Ramos (cell line): Measurements from ENCODE around the gene ZNF692.

Source experiments
- in situ Hi-C: fragments of 300-500 bp; cut with MboI; formaldehyde crosslinking; loops from one replicate; pipeline ENCODE4 v1.14.3; 2022; ENCODE audit warnings: low sequenced_read_pairs; ENCODE audit not compliant: unreplicated experiment

The ZNF692 gene

GRCh38 chr1:248850536-248851251, 8.2 kb downstream of the ZNF692 start:
- in situ Hi-C loops = no loop called here

- in situ Hi-C loops = no loop called here
Observed at GRCh38 chr1:248850124-248850523, 8.8 kb downstream of the ZNF692 start.

GRCh38 chr1:248849637-248850036, 9.2 kb downstream of the ZNF692 start:
- in situ Hi-C loops = no loop called here

- in situ Hi-C loops = no loop called here
Observed at GRCh38 chr1:248849152-248849551, 9.7 kb downstream of the ZNF692 start.

- in situ Hi-C loops = no loop called here
Observed at GRCh38 chr1:248848602-248849001, 10.3 kb downstream of the ZNF692 start.

GRCh38 chr1:248847956-248848561, 10.8 kb downstream of the ZNF692 start:
- in situ Hi-C loops = no loop called here

- in situ Hi-C loops = no loop called here
Observed at GRCh38 chr1:248847181-248847955, 11.5 kb downstream of the ZNF692 start.

GRCh38 chr1:248844526-248844925, 14.4 kb downstream of the ZNF692 start:
- in situ Hi-C loops = no loop called here

GRCh38 chr1:248843687-248844086, 15.2 kb downstream of the ZNF692 start:
- in situ Hi-C loops = no loop called here

GRCh38 chr1:248842781-248843331, 16.0 kb downstream of the ZNF692 start:
- in situ Hi-C loops = no loop called here

GRCh38 chr1:248841702-248842395, 17.0 kb downstream of the ZNF692 start:
- in situ Hi-C loops = no loop called here

GRCh38 chr1:248840946-248841345, 17.9 kb downstream of the ZNF692 start:
- in situ Hi-C loops = no loop called here

GRCh38 chr1:248839168-248839555, 19.7 kb downstream of the ZNF692 start:
- in situ Hi-C loops = no loop called here

GRCh38 chr1:248838357-248839167, 20.3 kb downstream of the ZNF692 start:
- in situ Hi-C loops = no loop called here

GRCh38 chr1:248837781-248838356, 21.0 kb downstream of the ZNF692 start, which contains the start of gene ZNF672:
Gene ZNF672, plus strand, starts transcription at chr1:248838224. Its CDS starts 9,051 bp downstream, at chr1:248847275.
- in situ Hi-C loops = no loop called here

GRCh38 chr1:248837045-248837780, 21.7 kb downstream of the ZNF692 start:
- in situ Hi-C loops = no loop called here

- in situ Hi-C loops = no loop called here
Observed at GRCh38 chr1:248834343-248834940, 24.4 kb downstream of the ZNF692 start.

GRCh38 chr1:248831842-248832241, 27.0 kb downstream of the ZNF692 start:
- in situ Hi-C loops = no loop called here
